IMR-90 (cell line): ENCODE data around the gene THAP5. TPM values are rescaled to one million over a fixed set of nuclear protein-coding genes. Genes with fewer than 3 reads are reported as not detected.

Source experiments
- ATAC-seq: fragments of 200-7000 bp; cut with Tn5 transposase; 2 replicates; pipeline ENCODE4 v1.9.1; 2020; ENCODE audit warnings: low read depth, mild to moderate bottlenecking, moderate library complexity
- BruUV-seq: library from RNA; stranded (reverse); fragments of 400-500 nt; replicated peaks from 2 replicates; lab custom pipeline; 2021; lab: Mats Ljungman, UMichigan
- CTCF ChIA-PET: fragments of 300-600 bp; formaldehyde crosslinking; extraction: SDS; loops from one replicate; lab custom pipeline; 2021; ENCODE audit warnings: antibody characterized with exemption; lab: Yijun Ruan, JAX
- POLR2A ChIA-PET: fragments of 300-600 bp; sonication (Branson Sonifier 250); formaldehyde crosslinking; loops from one replicate; lab custom pipeline; 2022; ENCODE audit warnings: antibody characterized with exemption; ENCODE audit not compliant: unreplicated experiment; lab: Charles Lee
- DNase-seq: peaks from one replicate; pipeline ENCODE4 v3.0.0; 2013
- H2AFZ ChIP-seq: replicated peaks from 2 replicates; pipeline ENCODE3; 2013; ENCODE audit warnings: low read length, mild to moderate bottlenecking; ENCODE audit not compliant: poor library complexity
- H2AK5ac ChIP-seq: 2 replicates; pipeline ENCODE4 v1.6.1; 2013; ENCODE audit warnings: low read depth, low read length, inconsistent platforms
- H2AK9ac ChIP-seq: replicated peaks from 2 replicates; pipeline ENCODE3; 2013; ENCODE audit warnings: mild to moderate bottlenecking, low read depth, low read length, moderate library complexity; ENCODE audit not compliant: poor library complexity
- H2BK120ac ChIP-seq: 2 replicates; pipeline ENCODE4 v1.6.1; 2013; ENCODE audit warnings: low read depth, low read length, inconsistent platforms
- H2BK15ac ChIP-seq: 3 replicates; pipeline ENCODE4 v1.6.1; 2013; ENCODE audit warnings: low read depth, low read length, inconsistent platforms
- H2BK20ac ChIP-seq: 2 replicates; pipeline ENCODE4 v1.6.1; 2013; ENCODE audit warnings: low read depth, mild to moderate bottlenecking, inconsistent platforms, low read length, moderate library complexity
- H2BK5ac ChIP-seq: 2 replicates; pipeline ENCODE4 v1.6.1; 2013; ENCODE audit warnings: mild to moderate bottlenecking, low read depth, low read length, inconsistent platforms; ENCODE audit not compliant: poor library complexity, severe bottlenecking
- H3K14ac ChIP-seq: replicated peaks from 2 replicates; pipeline ENCODE4 v1.6.1; 2013; ENCODE audit warnings: low read depth, low read length, inconsistent platforms
- H3K18ac ChIP-seq: 2 replicates; pipeline ENCODE4 v1.6.1; 2013; ENCODE audit warnings: low read depth, low read length, control low read depth
- H3K23ac ChIP-seq: 2 replicates; pipeline ENCODE4 v1.6.1; 2013; ENCODE audit warnings: low read depth, low read length, inconsistent platforms
- H3K27ac ChIP-seq: 2 replicates; pipeline ENCODE4 v1.5.1; 2013; ENCODE audit warnings: mild to moderate bottlenecking, control low read depth, low read length; ENCODE audit not compliant: insufficient read depth
- H3K27me3 ChIP-seq: 2 replicates; pipeline ENCODE4 v1.6.1; 2013; ENCODE audit warnings: low read length; ENCODE audit not compliant: control insufficient read depth, insufficient read depth
- H3K36me3 ChIP-seq: 2 replicates; pipeline ENCODE4 v1.6.1; 2013; ENCODE audit warnings: low read length, mixed read lengths; ENCODE audit not compliant: control insufficient read depth, insufficient read depth
- H3K4ac ChIP-seq: 2 replicates; pipeline ENCODE4 v1.6.1; 2013; ENCODE audit warnings: low read depth, low read length, inconsistent platforms
- H3K4me1 ChIP-seq: 2 replicates; pipeline ENCODE4 v1.6.1; 2013; ENCODE audit warnings: low read length, mixed read lengths; ENCODE audit not compliant: control insufficient read depth, insufficient read depth
- H3K4me2 ChIP-seq: 2 replicates; pipeline ENCODE4 v1.6.1; 2013; ENCODE audit warnings: low read depth, mild to moderate bottlenecking, control low read depth, low read length, moderate library complexity
- H3K4me3 ChIP-seq: 2 replicates; pipeline ENCODE4 v1.5.1; 2013; ENCODE audit warnings: low read depth, mild to moderate bottlenecking, control low read depth, low read length, moderate library complexity; ENCODE audit not compliant: insufficient read depth
- H3K56ac ChIP-seq: 2 replicates; pipeline ENCODE4 v1.6.1; 2013; ENCODE audit warnings: low read length, inconsistent platforms; ENCODE audit not compliant: insufficient read depth; ENCODE audit errors: extremely low read depth
- H3K79me1 ChIP-seq, 2 experiments: 2 replicates each; pipeline ENCODE4 v1.6.1; 2013; ENCODE audit warnings: low read length in 2 of 2, inconsistent platforms in 1 of 2, low read depth in 1 of 2
- H3K9ac ChIP-seq: 2 replicates; pipeline ENCODE4 v1.6.1; 2013; ENCODE audit warnings: low read depth, low read length, control low read depth
- H3K9me1 ChIP-seq: 2 replicates; pipeline ENCODE4 v1.6.1; 2013; ENCODE audit warnings: low read length, inconsistent platforms; ENCODE audit not compliant: insufficient read depth
- H3K9me3 ChIP-seq: 2 replicates; pipeline ENCODE4 v1.6.1; 2013; ENCODE audit warnings: low read length; ENCODE audit not compliant: control insufficient read depth, insufficient read depth
- H4K20me1 ChIP-seq: 2 replicates; pipeline ENCODE4 v1.6.1; 2013; ENCODE audit warnings: low read length, inconsistent platforms; ENCODE audit not compliant: insufficient read depth
- H4K5ac ChIP-seq: 2 replicates; pipeline ENCODE4 v1.6.1; 2013; ENCODE audit warnings: mild to moderate bottlenecking, low read depth, low read length, control low read depth
- H4K8ac ChIP-seq, 2 experiments: 2 replicates each; pipeline ENCODE4 v1.6.1; 2013; ENCODE audit warnings: low read depth in 2 of 2, low read length in 2 of 2, control low read depth in 1 of 2, inconsistent platforms in 1 of 2
- H4K91ac ChIP-seq: 2 replicates; pipeline ENCODE4 v1.6.1; 2013; ENCODE audit warnings: low read depth, low read length, inconsistent platforms; ENCODE audit not compliant: insufficient read depth
- BHLHE40 ChIP-seq: fragments of 150-350 bp; IDR thresholded peaks from 2 replicates; pipeline ENCODE4 v1.6.1; 2016; ENCODE audit warnings: mild to moderate bottlenecking, low read depth, low read length
- CEBPB ChIP-seq: IDR thresholded peaks from 2 replicates; pipeline ENCODE4 v1.6.1; 2012; ENCODE audit warnings: low read depth, low read length, improper control_type of control experiment
- CHD1 ChIP-seq: IDR thresholded peaks from 2 replicates; pipeline ENCODE4 v1.6.1; 2012; ENCODE audit warnings: low read depth, low read length, improper control_type of control experiment
- CTCF ChIP-seq: conservative IDR thresholded peaks from 2 replicates; pipeline ENCODE4 v1.5.1; 2012; ENCODE audit warnings: mild to moderate bottlenecking, low read depth, low read length, improper control_type of control experiment
- ELK1 ChIP-seq: fragments of 150-350 bp; IDR thresholded peaks from 2 replicates; pipeline ENCODE4 v1.6.1; 2016; ENCODE audit warnings: low read depth, mild to moderate bottlenecking, low read length, moderate library complexity, borderline replicate concordance
- FOS ChIP-seq: fragments of 150-350 bp; IDR thresholded peaks from 2 replicates; pipeline ENCODE4 v1.6.1; 2016; ENCODE audit warnings: low read depth, low read length
- MAFK ChIP-seq: IDR thresholded peaks from 2 replicates; pipeline ENCODE4 v1.6.1; 2012; ENCODE audit warnings: low read depth, low read length, improper control_type of control experiment
- MAZ ChIP-seq: IDR thresholded peaks from 2 replicates; pipeline ENCODE4 v1.6.1; 2012; ENCODE audit warnings: low read depth, mild to moderate bottlenecking, low read length, improper control_type of control experiment, moderate library complexity, borderline replicate concordance
- MXI1 ChIP-seq: IDR thresholded peaks from 2 replicates; pipeline ENCODE4 v1.6.1; 2012; ENCODE audit warnings: low read depth, mild to moderate bottlenecking, low read length, moderate library complexity, borderline replicate concordance
- NFE2L2 ChIP-seq: fragments of 150-350 bp; IDR thresholded peaks from 2 replicates; pipeline ENCODE4 v1.6.1; 2016; ENCODE audit warnings: low read depth, mild to moderate bottlenecking, low read length
- POLR2A ChIP-seq: IDR thresholded peaks from 2 replicates; pipeline ENCODE4 v1.6.1; 2012; ENCODE audit warnings: mild to moderate bottlenecking, low read depth, low read length
- RAD21 ChIP-seq: IDR thresholded peaks from 2 replicates; pipeline ENCODE4 v1.6.1; 2012; ENCODE audit warnings: low read length, improper control_type of control experiment
- RCOR1 ChIP-seq: IDR thresholded peaks from 2 replicates; pipeline ENCODE4 v1.6.1; 2012; ENCODE audit warnings: mild to moderate bottlenecking, low read length, improper control_type of control experiment; ENCODE audit not compliant: insufficient replicate concordance
- RFX5 ChIP-seq: IDR thresholded peaks from 2 replicates; pipeline ENCODE4 v1.8.0; 2012; ENCODE audit warnings: low read depth, mild to moderate bottlenecking, low read length, moderate library complexity
- SMC3 ChIP-seq: fragments of 150-350 bp; IDR thresholded peaks from 2 replicates; pipeline ENCODE4 v1.6.1; 2016; ENCODE audit warnings: low read depth, mild to moderate bottlenecking, antibody characterized with exemption, low read length, moderate library complexity
- USF2 ChIP-seq: fragments of 150-350 bp; IDR thresholded peaks from 2 replicates; pipeline ENCODE4 v1.6.1; 2017; ENCODE audit warnings: mild to moderate bottlenecking, antibody characterized with exemption, low read length, low read depth
- WGBS, 2 experiments: methylation state at CpG; one replicate each; pipeline versions ENCODE4 v1.1.5 to v1.1.7; 2013; ENCODE audit warnings: missing lambda C conversion rate in 2 of 2; ENCODE audit not compliant: insufficient read length in 1 of 2; ENCODE audit errors: extremely low coverage in 2 of 2; 5-methylcytosine and 5-hydroxymethylcytosine counted together
- dilution Hi-C: fragments of 300-500 bp; cut with HindIII; formaldehyde crosslinking; loops from one replicate; pipeline ENCODE4 v1.14.3; 2018; ENCODE audit warnings: low sequenced_read_pairs; ENCODE audit not compliant: unreplicated experiment
- in situ Hi-C: fragments of 300-500 bp; cut with MboI; formaldehyde crosslinking; loops from 3 replicates; pipeline ENCODE4 v1.14.3; 2019; ENCODE audit warnings: low sequenced_read_pairs, inconsistent platforms, mixed read lengths
- intact Hi-C: fragments of 100-400 bp; cut with micrococcal nuclease; formaldehyde crosslinking; loops from 2 replicates; pipeline ENCODE4 v1.10.0; 2022
- polyA plus RNA-seq, 3 experiments: library from polyadenylated mRNA; depleted of rRNA; stranded (reverse); fragments of >200 nt; gene quantifications; 2 replicates each; pipeline ENCODE4 v1.2.3, GENCODE V29; 2012; ENCODE audit warnings: low replicate concordance in 1 of 3
- total RNA-seq: library from RNA; depleted of rRNA; stranded (reverse); fragments of >200 nt; gene quantifications from 2 replicates; pipeline ENCODE4 v1.2.3, GENCODE V29; 2012

Gene THAP5
- total and polyA plus RNA-seq, 2 of the 4 experiments (the other 2 are of a cell fraction): 6.7 to 23.7 TPM

GRCh38 chr7:108578937-108579336 is 9.4 kb upstream of the THAP5 start:
- H3K9me1 ChIP-seq: no peaks in the 10 kb centered on the region; the same call in 1 of the 2 replicates
- no peak overlapping the region for H4K8ac ChIP-seq
- no peak overlapping the region for H3K4ac ChIP-seq
- H2AFZ ChIP-seq: no peak overlapping the region
- no peaks in the 10 kb centered on the region for H4K20me1 ChIP-seq
- H3K18ac ChIP-seq: no peak overlapping the region
- H2BK15ac ChIP-seq: no peak overlapping the region
- no peak overlapping the region for H2BK20ac ChIP-seq
- no peak overlapping the region for H3K9ac ChIP-seq
- TF ChIP-seq USF2: no peak
- TF ChIP-seq CHD1: no peak
- no peak for TF ChIP-seq MAFK
- TF ChIP-seq POLR2A: no peak
- TF ChIP-seq SMC3: no peak
- no peak for TF ChIP-seq MXI1
- TF ChIP-seq ELK1: no peak
- no peak for TF ChIP-seq FOS
- TF ChIP-seq MAZ: no peak
- TF ChIP-seq RFX5: no peak
- no peak for TF ChIP-seq CEBPB
- no peak for TF ChIP-seq CTCF
- no peak for TF ChIP-seq RCOR1
- TF ChIP-seq BHLHE40: no peak
- no peak for TF ChIP-seq RAD21
- no peak for TF ChIP-seq NFE2L2
- no peaks in the 10 kb centered on the region for H3K4me1 ChIP-seq
- no peak for DNase-seq
- no peak overlapping the region for H4K5ac ChIP-seq
- no peak for ATAC-seq
- no CpG with 5 or more reads among the region's 7 CpGs for WGBS, 2 experiments
- no peak overlapping the region for H3K27ac ChIP-seq
- H2AK9ac ChIP-seq: no peak overlapping the region
- BruUV-seq: no TSS peak
- H2BK120ac ChIP-seq: no peak overlapping the region
- ChIA-PET CTCF (no interaction called here), POLR2A (no interaction called here)
- dilution Hi-C loops (no loop called here), intact Hi-C loops (no loop called here), in situ Hi-C loops (no loop called here)
- H3K56ac ChIP-seq: no peak overlapping the region
- peaks cover 5% of the 10 kb centered on the region for H3K36me3 ChIP-seq
- H4K91ac ChIP-seq: no peak overlapping the region
- H3K23ac ChIP-seq: no peak overlapping the region
- H3K79me1 ChIP-seq: no peaks in the 10 kb centered on the region
- no peak overlapping the region for H3K4me3 ChIP-seq
- H3K14ac ChIP-seq: no peak overlapping the region
- peaks cover 3% of the 10 kb centered on the region; the same call in 1 of the 2 replicates for H3K9me3 ChIP-seq
- no peak overlapping the region for H2AK5ac ChIP-seq
- no peak overlapping the region for H3K4me2 ChIP-seq
- no peak overlapping the region for H2BK5ac ChIP-seq
- no peaks in the 10 kb centered on the region for H3K27me3 ChIP-seq
